GM19324 (cell line): ENCODE results near the gene C11orf24.
"Not testable (repeated sequence)": the region's sequence is repeated elsewhere in the genome, so short reads cannot be mapped to it uniquely, and the experiment has no call there.

Experiments
- ATAC-seq: cut with Tn5 transposase; IDR thresholded peaks from one replicate; pipeline ENCODE4 v1.9.1; 2021; ENCODE audit warnings: mild to moderate bottlenecking, moderate library complexity; ENCODE audit not compliant: unreplicated experiment, low FRiP score

The C11orf24 gene

DNA sequence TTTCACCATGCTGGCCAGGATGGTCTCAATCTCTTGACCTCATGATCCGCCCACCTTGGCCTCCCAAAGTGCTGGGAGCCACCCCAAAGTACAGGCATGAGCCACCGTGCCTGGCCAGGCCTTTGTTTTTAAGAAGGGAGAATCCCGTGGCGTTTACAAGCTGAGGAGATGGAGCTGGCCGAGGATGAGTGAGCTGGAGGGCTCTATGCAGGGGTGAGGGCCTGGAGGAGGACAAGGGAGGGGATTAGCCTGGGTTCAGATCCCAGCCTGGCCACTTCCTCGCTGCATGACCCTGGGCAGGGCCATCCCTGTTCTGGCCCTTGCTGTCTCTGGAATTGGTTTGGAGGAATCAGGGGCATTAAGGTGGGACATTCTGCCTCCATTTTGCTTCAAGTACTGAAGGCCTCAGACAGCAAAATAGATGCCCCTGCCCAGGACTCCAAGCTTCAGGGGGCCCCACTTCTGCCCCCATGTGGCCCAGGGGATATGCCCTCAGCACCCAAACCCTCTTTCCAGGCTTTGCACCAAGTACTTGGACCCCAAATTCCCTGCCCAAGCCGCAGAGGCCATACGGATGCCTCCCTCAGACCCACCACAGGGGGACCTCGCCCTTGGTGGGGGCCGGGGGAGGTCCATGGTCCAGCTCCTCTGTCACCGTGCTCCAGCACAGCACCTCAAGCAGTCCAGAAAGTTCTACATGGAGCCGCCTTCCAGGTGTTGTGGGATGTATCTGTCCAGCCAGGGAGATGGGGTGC is 28.5 kb upstream of the C11orf24 start:
- no peak for ATAC-seq

DNA sequence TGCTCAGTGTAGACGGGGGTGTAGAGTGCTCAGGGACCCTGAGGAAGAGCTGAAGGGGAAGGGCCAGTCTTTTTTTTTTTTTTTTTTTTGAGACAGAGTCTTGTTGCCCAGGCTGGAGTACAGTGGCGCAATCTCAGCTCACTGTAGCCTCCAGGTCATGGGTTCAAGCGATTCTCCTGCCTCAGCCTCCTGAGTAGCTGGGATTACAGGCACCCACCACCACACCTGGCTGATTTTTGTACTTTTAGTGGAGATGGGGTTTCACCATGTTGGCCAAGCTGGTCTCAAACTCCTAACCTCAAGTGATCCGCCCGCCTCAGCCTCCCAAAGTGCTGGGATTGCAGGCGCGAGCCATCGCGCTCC is 27.7 kb upstream of the C11orf24 start:
- not testable (repeated sequence) for ATAC-seq

DNA sequence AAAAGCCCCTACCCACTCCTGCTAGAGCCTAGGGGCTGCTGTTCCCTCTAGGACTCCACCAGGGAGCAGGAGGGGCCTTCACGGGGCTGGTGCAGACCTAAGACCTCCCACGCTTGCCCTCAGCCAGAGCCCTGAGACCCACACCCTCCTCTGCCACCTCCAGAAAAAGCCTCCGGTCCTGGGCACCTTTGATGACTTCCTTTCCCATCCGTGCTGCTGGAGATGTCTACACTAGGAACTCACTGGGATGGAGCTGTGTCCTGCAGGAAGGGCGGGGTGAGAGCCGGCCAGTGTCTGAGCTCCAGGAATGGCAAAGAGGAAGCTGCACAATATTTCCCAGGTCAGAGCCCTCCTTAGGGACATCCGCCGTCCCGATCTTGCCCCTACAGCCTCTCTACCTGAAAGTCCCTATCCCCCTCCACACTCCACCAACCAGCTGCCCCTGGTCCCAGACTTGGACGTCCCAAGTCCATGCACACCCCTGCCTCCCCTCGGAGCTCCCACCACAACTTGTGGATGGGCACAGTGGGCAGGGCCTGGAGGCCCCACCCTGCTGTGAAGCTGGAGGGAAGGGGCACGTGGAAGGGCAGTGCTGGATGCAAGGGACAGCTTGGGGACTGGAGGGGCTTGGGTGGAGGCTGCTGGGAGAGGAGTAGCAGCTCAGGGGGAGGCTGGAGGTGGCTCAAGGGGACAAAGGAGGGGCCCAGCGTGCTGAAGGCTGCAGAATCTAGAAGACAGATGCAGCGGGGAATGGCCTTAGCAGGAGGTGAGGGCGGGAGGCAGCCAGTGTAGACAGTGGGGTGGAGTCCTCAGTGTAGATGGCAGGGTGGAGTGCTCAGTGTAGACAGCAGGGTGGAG is 27.1 kb upstream of the C11orf24 start:
- no peak for ATAC-seq

DNA sequence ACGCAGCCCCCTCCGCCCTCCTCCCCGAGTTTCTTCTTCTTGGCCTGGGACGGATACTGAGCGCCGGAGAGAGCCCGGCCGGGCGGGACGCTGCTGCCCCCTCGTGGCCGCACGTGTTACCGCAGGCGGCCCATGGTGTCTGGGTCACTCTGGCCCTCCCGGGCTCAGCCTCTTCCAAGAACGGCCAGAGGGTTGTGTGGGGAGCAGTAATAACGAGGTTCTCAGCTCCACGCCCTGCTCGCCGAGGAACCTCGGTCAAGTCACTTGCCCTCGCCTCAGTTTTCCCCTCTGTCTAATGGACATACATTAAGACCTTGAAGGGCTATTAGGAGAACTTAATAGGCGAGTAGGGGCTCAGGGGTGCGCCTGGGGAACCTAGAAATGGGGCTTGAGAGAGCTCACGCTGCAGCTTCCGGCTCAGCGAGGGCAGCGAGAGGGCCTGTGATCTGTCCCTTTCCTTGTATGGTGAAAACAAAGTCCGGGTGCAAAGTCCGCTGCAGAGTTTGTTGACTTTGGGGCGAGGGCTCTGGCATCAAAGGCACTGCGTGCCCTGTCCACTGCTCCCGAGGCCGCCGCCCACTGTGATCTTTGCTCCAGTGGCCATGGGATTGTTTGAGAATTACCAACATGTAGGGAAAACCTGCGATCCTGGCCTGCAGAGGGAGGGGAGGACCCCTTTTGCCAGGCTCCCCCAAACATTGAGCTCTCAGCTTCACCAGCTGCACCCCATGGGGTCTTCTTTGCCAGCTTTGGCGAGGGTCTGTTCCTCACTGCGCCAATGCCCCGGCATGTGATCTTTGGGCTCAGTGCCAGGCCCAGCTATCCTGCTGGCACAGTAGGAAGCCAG is 26.3 kb upstream of the C11orf24 start:
- ATAC-seq: peak; percentile 70

DNA sequence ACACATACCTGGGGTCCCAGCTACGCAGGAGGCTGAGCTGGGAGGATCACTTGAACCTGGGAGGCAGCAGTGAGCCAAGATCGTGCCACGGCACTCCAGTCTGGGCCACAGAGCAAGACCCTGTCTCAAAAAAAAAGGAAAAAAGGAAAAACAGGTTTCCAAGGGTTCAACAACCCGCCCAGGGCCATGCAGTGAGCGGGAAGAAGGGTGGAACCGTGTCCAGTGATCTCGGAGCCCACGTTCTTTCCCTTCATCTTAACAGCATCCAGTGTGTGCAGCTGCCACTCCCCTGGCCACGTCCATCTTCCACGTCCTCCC is 25.7 kb upstream of the C11orf24 start:
- no peak for ATAC-seq

DNA sequence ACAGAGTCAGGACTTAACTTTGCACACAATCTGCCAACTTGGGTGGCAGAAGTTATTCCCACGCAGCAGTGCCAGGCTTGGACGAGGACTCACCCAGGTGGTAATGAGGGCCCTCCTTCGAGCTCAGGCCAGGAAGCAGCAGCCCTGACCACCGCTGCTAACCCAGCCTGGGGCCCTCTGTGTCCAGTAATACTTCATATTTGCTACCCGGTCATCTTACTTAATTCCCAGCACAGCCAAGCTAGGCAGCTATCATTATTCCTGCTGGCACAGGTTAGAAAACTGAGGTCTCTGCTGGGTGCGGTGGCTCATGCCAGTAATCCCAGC is 25.2 kb upstream of the C11orf24 start:
- no peak for ATAC-seq

DNA sequence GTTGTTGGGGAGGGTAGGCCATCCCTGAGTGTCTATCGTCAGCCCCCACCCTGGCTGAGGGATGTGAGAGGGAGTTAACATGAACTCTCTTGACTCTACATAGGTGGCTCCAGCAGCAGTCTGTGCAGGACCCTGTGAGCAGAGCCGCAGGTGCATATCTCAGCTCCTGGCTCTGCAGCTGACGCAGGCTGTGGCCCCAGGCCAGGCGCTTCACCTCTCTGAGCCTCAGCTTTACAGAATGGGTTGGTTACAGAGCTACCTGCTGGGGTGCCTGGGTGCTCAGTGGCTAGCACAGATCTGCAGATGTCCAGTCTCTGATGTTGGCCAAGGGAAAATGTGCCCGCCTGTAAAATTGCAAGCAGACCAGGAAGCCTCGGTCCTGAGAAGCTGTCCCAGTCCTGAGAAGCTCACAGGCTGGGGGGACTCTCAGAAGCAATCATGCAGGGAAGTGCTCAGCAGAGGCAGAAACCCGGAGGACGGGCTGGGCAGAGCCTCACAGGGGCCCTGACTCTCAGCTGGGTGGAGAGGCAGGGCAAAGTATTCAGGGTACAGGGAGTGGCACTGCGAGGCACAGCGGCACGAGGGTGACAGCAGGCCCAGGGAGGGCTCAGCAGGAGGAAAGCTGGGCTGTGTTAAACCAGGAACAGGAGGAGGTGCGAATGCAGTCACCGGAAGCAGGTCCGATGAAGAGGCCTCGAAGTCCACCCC is 24.7 kb upstream of the C11orf24 start:
- no peak for ATAC-seq

DNA sequence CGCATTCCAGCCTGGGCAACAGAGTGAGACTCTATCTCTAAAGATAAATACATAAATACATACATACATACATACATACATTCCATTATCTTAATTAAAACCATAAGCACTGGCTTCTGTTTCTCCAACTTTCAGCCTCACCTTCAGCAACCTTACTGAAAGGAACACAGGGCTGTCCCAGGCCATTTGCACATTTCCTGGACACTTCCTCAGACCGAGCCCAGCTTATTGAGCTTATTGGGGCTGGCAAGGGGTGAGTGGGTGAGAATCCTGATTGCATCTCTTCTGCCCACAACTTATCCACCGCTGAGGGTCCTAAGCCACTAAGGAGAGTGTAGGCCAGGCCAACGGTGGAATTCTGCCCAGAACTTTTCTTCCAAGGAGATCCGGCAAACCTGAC is 24.2 kb upstream of the C11orf24 start:
- ATAC-seq: no peak

DNA sequence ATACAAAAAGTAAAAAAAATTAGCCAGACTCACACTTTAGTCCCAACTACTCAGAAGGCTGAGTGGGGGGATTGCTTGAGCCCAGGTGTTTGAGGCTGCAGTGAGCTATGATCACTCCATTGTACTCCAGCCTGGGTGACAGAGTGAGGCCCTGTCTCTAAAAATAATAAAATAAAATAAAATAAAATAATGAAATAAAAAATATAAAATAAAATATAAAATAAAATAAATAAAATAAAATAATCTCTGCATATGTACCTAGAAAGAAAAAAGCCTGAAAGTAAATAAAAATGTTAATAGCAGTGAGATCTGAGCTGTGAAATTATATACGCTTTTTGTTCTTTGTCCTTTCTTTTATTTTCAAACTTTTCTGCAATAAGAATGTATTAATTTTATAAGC is 23.5 kb upstream of the C11orf24 start:
- ATAC-seq: no peak

DNA sequence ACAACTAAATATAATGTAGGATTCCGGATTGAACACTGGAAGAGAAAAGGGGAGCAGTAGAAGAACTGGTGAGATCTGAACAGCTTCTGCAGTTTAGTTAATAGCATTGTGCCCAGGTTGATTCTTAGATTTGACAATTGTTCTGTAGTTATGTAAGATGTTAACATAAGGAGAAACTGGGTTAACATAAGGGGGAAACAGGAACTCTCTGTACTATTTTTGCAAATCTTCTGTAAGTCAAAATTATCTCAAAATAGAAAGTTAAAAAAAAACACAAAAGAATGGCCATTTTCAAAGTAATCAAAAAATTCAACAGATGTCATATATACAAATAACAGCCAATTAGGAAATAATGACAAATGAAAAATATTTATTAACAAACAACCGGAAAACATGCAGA is 21.9 kb upstream of the C11orf24 start:
- ATAC-seq: no peak

DNA sequence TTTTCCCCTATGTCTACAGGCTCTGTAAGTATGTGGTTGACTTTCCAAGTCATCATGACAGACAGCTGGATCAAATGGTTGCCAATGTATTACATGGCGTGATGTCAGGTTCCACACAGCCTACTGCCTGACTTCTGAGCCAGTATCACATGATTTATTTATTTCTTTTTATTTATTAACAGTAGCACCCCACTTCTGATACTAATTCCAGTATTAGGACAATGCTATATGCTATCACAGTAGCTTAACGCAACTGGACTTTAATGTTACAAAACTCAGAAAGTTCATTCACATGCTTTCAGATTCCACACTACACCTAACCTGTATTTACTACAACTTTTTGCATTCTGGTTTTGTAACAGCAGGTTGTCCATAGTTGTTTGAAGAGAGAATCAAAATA is 17.7 kb upstream of the C11orf24 start:
- no peak for ATAC-seq

DNA sequence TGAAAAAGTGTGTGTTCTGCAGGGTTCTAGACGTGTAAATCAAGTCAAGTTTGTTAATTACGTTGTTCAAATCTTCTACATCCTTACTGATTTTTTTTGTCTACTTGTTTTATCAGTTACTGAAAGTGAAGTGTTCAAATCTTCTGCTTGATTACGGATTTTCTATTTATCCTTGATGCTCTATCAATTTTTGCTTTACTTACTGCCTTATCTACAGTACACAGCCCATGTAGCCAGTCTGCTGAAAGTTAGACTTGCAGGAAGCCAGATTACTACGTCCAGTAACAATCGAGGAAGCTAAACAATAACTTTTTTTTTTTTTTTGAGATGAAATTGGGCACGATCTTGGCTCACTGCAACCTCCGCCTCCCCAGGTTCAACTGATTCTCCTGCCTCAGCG is 15.6 kb upstream of the C11orf24 start:
- ATAC-seq: no peak

DNA sequence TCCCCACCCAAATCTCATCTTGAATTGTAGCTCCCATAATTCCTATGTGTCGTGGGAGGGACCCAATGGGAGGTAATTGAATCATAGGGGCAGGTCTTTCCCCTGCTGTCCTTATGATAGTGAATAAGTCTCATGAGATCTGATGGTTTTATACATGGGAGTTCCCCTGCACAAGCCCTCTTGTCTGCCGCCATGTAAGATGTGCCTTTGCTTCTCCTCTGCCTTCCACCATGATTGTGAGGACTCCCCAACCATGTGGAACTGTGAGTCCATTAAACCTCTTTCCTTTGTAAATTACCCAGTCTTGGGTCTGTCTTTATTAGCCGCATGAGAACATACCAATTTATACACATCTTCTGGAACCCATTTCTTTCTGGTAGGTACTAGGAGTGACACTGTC is 12.8 kb upstream of the C11orf24 start:
- ATAC-seq: not testable (repeated sequence)

DNA sequence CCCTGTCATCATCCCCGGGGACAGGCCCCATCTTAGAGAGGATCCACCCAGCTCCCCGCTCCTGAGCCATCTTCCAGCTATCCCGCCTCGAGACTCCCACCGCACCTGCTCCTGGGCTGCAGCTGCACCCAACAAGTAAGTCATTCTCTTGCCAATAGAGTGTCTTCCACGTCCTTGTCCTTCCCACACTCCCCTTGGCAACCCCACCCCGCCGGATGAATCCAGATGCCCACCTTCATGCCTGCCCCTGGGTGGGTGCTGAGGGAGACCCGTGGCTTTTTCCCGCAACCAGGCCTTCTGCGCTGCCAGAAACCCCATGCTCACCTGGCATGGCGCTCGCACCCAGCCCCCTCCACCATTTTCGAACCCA is 11.1 kb upstream of the C11orf24 start:
- ATAC-seq: no peak

DNA sequence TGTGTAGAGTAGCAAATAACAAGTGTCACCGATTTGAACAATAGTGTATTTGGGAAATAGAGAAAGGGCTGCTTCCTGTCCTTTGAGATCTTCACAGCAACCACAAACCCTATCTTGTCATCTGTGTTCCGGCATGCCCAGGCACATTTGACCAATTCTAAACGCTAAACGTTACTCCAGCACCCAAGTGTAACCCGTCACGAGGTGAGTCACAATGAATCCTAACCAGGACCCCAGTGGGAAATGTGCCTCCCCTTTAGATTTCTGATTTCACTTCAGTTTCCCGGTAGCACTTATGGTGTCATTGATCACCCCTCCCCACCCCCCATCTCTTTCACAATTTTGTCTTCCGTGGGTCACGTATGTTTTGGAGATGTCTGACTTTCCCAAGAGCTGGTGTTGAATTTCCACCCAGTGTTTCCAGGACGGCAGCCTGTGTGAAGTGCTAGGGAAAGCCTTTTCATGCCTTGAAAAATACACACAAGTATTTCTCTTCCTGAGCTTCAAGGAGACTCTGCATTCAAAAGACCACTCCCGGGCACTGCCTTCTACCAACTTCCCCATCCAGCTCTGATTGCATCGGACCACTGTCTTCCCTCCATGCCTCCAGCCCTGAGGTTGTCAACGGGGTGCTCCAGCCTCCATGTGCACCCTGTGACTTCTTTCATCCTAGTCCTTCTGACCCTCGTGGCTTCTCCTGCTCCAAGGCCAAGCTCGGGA is 10.5 kb upstream of the C11orf24 start:
- ATAC-seq: peak; percentile 56

DNA sequence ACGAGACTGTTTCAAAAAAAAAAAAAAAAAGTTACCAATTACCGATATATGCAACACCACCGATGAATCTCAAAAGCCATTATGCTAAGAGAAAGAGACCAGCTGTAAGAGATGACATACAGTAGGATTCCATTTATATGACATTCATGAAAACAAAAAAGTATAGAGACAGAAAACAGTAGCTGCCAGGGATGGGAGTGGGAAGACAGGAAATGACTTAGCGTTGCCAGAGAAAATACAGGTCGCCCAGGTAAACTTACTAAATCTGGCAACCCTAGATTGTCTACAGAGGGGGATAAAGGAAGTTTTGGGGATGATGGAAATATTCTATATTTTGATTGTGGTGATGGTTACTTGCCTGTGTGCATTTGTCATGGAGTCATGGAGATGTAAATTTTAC is 7.9 kb upstream of the C11orf24 start:
- ATAC-seq: no peak

DNA sequence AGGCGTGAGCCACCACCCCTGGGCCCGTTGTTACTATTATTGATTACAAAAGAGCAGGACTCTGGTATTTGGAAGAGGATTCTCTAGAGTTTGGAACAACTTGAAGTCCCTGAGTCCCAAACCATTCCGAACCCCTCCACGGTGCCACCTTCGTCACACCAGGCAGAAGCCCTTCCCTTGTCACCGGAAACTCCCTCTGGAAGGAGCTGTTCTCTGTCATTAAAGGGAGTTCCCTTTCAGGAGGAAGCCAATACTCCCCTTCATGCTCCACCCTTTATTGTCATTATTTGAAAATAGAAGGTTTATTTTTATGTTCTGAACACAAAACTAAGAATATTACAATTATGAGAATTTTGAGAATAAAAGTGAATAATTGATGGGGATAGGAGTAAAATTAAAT is 5.1 kb upstream of the C11orf24 start:
- no peak for ATAC-seq

DNA sequence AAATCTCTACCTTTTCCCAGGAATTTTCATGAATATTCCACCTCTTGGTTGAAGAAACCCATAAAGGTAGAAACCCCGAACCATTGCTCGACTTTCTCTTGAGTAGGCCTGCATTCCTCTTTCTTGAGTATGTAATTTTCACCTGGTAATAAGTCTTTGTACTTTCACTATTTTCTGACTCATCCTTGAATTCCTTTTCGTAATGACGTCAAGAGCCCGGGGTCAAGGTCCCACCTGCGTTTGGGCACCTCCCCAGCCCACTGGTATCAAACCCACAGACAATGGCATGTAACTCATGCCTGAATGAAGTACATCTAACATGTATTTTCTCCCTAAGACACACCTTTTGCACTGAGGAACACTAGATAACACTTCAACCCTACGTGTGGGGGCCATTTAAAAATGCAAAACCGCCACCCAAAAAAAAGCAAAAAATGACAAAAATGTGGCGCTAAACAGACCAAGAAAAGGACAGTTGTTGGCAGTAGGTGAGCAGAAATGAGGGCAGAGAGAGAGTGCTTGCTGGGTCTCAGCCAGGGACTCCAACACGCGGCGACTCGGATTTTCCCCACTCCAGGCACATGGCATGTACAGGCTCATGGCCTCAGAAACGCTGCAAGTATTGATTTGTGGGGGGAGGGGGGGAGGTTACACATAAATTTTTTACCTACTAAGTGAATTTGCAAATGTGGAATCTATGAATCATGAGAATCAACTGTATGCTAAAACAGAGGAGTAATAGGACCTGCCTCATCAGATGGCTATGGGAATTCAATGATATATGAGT is 4.1 kb upstream of the C11orf24 start:
- ATAC-seq: no peak

DNA sequence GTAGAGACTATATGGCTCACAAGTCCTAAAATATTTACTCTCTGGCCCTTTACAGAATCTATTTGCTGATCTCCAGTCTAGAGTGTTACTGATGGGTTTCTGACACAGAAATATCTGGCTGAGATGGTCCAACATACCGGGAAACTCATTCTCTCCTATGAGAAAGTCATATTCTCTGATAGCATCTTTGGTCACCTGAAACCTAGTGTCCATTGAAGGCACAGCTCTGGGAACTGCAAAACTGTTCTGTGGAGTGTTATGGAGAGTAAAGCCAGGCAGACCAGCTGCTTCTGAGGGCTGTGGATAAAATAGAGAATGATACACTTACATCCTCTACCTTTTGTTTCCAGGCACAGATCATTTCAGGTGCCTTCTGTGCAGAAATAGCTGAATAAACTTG is 2.5 kb upstream of the C11orf24 start:
- no peak for ATAC-seq
